SH-SY5Y (cell line): ENCODE results near the gene CELF6.

Experiments used
- GATA2 ChIP-seq: IDR thresholded peaks from 2 replicates; pipeline ENCODE4 v1.6.1; 2011; ENCODE audit warnings: mild to moderate bottlenecking, low read depth, low read length
- GATA3 ChIP-seq: IDR thresholded peaks from 2 replicates; pipeline ENCODE4 v1.6.1; 2011; ENCODE audit warnings: low read depth, mild to moderate bottlenecking, low read length, moderate library complexity

DNA sequence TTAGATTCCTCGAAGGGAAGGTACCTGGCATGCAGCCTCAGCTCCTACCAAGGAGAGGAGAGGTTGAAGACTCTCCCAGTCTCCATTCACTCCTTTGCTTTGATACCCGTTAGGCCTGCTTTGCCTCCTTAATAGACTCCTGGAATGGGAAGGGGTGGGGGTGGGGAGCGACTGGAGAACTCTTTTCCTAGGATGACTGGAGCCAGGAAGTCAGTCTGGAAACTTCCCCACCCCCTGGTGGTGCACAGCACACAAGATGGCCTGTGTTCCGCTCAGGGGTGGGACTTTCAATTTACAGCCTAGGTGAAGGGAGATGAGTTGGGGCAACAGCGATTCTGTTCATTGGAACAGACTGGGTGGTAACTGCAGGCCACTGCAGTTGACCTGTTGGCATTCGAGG, 21.4 kb upstream of the CELF6 start:
- TF ChIP-seq GATA2, result no peak
- TF ChIP-seq GATA3, result no peak
